Heart right ventricle (tissue), 16 donors: ENCODE data around the gene LTBP1. TPM values are rescaled to one million over a fixed set of nuclear protein-coding genes. Genes with fewer than 3 reads are reported as not detected.

Experiments used
- ATAC-seq, 8 donors: fragments of 200-7000 bp; cut with Tn5 transposase; one replicate each; pipeline ENCODE4 v1.9.1; 2020; ENCODE audit warnings: mild to moderate bottlenecking in 8 of 8, moderate library complexity in 8 of 8, moderate number of reproducible peaks in 1 of 8
- DNase-seq, 2 donors: peaks; one replicate each; pipeline ENCODE4 v3.0.0-alpha.2; 2020
- H3K27ac ChIP-seq, 10 donors: fragments of 200-600 bp; sonication (generic) in 2 of 10; one replicate each; pipeline versions ENCODE4 v1.5.0 to v1.8.0; 2020 to 2022; ENCODE audit warnings: mild to moderate bottlenecking in 3 of 10
- H3K27me3 ChIP-seq, 7 donors: fragments of 200-600 bp; one replicate each; pipeline ENCODE4 v1.8.0; 2021 to 2022; ENCODE audit warnings: mild to moderate bottlenecking in 2 of 7
- H3K36me3 ChIP-seq, 9 donors: fragments of 200-600 bp; sonication (generic) in 1 of 9; one replicate each; pipeline versions ENCODE4 v1.5.0 to v1.8.0; 2020 to 2022; ENCODE audit warnings: mild to moderate bottlenecking in 2 of 9
- H3K4me1 ChIP-seq, 9 donors: fragments of 200-600 bp; sonication (generic) in 1 of 9; one replicate each; pipeline versions ENCODE4 v1.5.0 to v1.8.0; 2020 to 2022; ENCODE audit warnings: mild to moderate bottlenecking in 4 of 9
- H3K4me3 ChIP-seq, 10 donors: fragments of 200-600 bp; sonication (generic) in 2 of 10; one replicate each; pipeline versions ENCODE4 v1.5.0 to v1.8.0; 2020 to 2022; ENCODE audit warnings: mild to moderate bottlenecking in 7 of 10, moderate library complexity in 2 of 10
- H3K9me3 ChIP-seq, 11 donors: fragments of 200-600 bp in 10 of 11; sonication (generic) in 2 of 11; one replicate each; pipeline versions ENCODE4 v1.5.0 to v1.8.0; 2013 to 2022; ENCODE audit warnings: mild to moderate bottlenecking in 2 of 11, control low read depth in 1 of 11, moderate library complexity in 1 of 11
- CTCF ChIP-seq, 9 donors: fragments of 200-600 bp; sonication (generic) in 2 of 9; IDR thresholded peaks; one replicate each; pipeline versions ENCODE4 v1.5.0 to v1.8.0; 2021 to 2022; ENCODE audit warnings: antibody characterized with exemption in 9 of 9, mild to moderate bottlenecking in 5 of 9, moderate library complexity in 1 of 9
- WGBS, 2 donors: extraction: QIAGEN DNeasy Blood & Tissue Kit; methylation state at CpG; one replicate each; pipeline ENCODE4 v1.1.7; 2013; ENCODE audit warnings: inconsistent platforms in 1 of 2; 5-methylcytosine and 5-hydroxymethylcytosine counted together
- intact Hi-C, 10 donors: fragments of 100-400 bp; cut with DNase I; formaldehyde crosslinking; loops; one replicate each; pipeline versions ENCODE4 v1.11.1 to v1.14.2; 2022
- polyA plus RNA-seq, 2 donors: library from polyadenylated mRNA; stranded (reverse); fragments of 200-250 nt; gene quantifications; one replicate each; pipeline ENCODE4 v1.2.3, GENCODE V29; 2013
- total RNA-seq, 10 donors: library from RNA; stranded (reverse); fragmentation: NEBNext Ultra II Directional in 3 of 10; extraction: Animal tissue kit (Norgen Biotek cat#: 25700) in 3 of 10; gene quantifications; one replicate each; pipeline versions ENCODE4 v1.2.1 to v1.2.4, GENCODE V29; 2021 to 2023
- donor health status: Arrhythmogenic right ventricular cardiomyopathy.
- donor health status: ischemic (EF 13 %, LVEDD 7.1; RV severe dilation, severe dysfunction).
- donor health status: healthy with polysubstance abuse.
- donor health status: DM: no; HTN: yes; CAD: no.
- donor health status: DM: no; HTN: no; CAD: no.
- donor health status: ischemic (EF 25% LVEDD 6.9; RV normal size, moderate dysfunction).
- donor health status: ischemic (EF 25% LVEDD 5.7; RV mildly dilated, moderate dysfunction).
- donor health status: healthy.
- donor health status: DM: yes; HTN: yes; CAD: no.
- donor health status: Ischemic cardiomyopathy.
- donor health status: ischemic (EF 35%, LVEDD 5.7; RV mildly dilated, moderate dysfunction).
- donor health status: nonischemic (EF 11% LVEDD 7.7; RV severe dilation, severe dysfunction).
- donor health status: DM: yes; HTN: yes; CAD: no.
- donor health status: PGD.
- donor health status: ischemic (EF 29% LVEDD 5.4; RV normal size, mild dysfunction).
- donor health status: nonischemic (EF 23%, LVEDD 6.1; RV moderate dilation, normal function).

The LTBP1 gene
- total and polyA plus RNA-seq, 12 donors: 22.4 to 164 (median 84.3) TPM

- Histone ChIP-seq H3K27ac (no peak overlapping the region), H3K9me3 (no peaks in the 10 kb centered on the region), H3K4me3 (no peak overlapping the region), H3K36me3 (no peaks in the 10 kb centered on the region), H3K4me1 (peaks cover 0 to 25% (median 0%) of the 10 kb centered on the region in 9 donors), H3K27me3 (no peaks in the 10 kb centered on the region)
- ATAC-seq: no peak
- WGBS, 2 donors: 62 to 66% methylated on average over 4 of the region's 4 CpGs
- intact Hi-C loops: no loop called here
- no peak for TF ChIP-seq CTCF (IDR thresholded peaks at IDR 0.05)
- DNase-seq: no peak
These were observed 131.1 kb downstream of the LTBP1 start for GRCh38 chr2:33077844-33078243.

GRCh38 chr2:33081691-33082090 lies 134.9 kb downstream of the LTBP1 start:
- peaks cover 5 to 63% (median 26%) of the 10 kb centered on the region in 9 donors for H3K4me1 ChIP-seq
- intact Hi-C loops: loop anchor here in 2 of 10 donors (5.0 kb wide), 2 partner anchors 309 to 506 kb away; no protein-coding TSS in a partner anchor

GRCh38 chr2:33083699-33084387 lies 137.1 kb downstream of the LTBP1 start:
- no peaks in the 10 kb centered on the region for H3K36me3 ChIP-seq
- H3K27ac ChIP-seq: no peak overlapping the region
- H3K27me3 ChIP-seq: no peaks in the 10 kb centered on the region
- H3K4me1 ChIP-seq: peaks cover 5 to 60% (median 32%) of the 10 kb centered on the region in 9 donors
- WGBS, 2 donors: 70 to 73% methylated on average over 6 of the region's 6 CpGs
- TF ChIP-seq CTCF (IDR thresholded peaks at IDR 0.05): no peak
- H3K9me3 ChIP-seq: no peaks in the 10 kb centered on the region
- no peak overlapping the region for H3K4me3 ChIP-seq
- no peak for ATAC-seq
- no peak for DNase-seq
- intact Hi-C loops: loop anchor here in 2 of 10 donors (5.0 kb wide), 2 partner anchors 312 to 503 kb away; no protein-coding TSS in a partner anchor

More at GRCh38 chr2:33081691-33082090, 134.9 kb downstream of the LTBP1 start:
- no peak for TF ChIP-seq CTCF (IDR thresholded peaks at IDR 0.05)
- peak in 2 of 8 donors; percentile 7 to 13 for ATAC-seq
- no peak for DNase-seq
- Histone ChIP-seq H3K36me3 (no peaks in the 10 kb centered on the region), H3K27me3 (no peaks in the 10 kb centered on the region), H3K4me3 (no peak overlapping the region), H3K27ac (no peak overlapping the region), H3K9me3 (no peaks in the 10 kb centered on the region)
- WGBS, 2 donors: 60 to 72% methylated on average over 7 of the region's 7 CpGs

GRCh38 chr2:33084433-33084832 lies 137.7 kb downstream of the LTBP1 start:
- H3K27ac ChIP-seq: no peak overlapping the region
- DNase-seq (no peak), ATAC-seq (no peak)
- no peaks in the 10 kb centered on the region for H3K36me3 ChIP-seq
- H3K4me3 ChIP-seq: no peak overlapping the region
- TF ChIP-seq CTCF (IDR thresholded peaks at IDR 0.05): no peak
- peaks cover 5 to 60% (median 32%) of the 10 kb centered on the region in 9 donors for H3K4me1 ChIP-seq
- intact Hi-C loops: loop anchor here in 2 of 10 donors (5.0 kb wide), 2 partner anchors 312 to 503 kb away; no protein-coding TSS in a partner anchor
- WGBS, 2 donors: 80 to 84% methylated on average over 7 of the region's 7 CpGs
- H3K27me3 ChIP-seq: no peaks in the 10 kb centered on the region
- no peaks in the 10 kb centered on the region for H3K9me3 ChIP-seq
